SHP77 (cell line): ENCODE measurements around the gene FGF14.
A peak's percentile ranks its signal among the peaks of the same experiment; 100 is the strongest.

Experiments
- DNase-seq, 2 experiments: peaks; one replicate each; lab custom pipeline; 2025; lab: John Stamatoyannopoulos, UW

The FGF14 gene

DNA sequence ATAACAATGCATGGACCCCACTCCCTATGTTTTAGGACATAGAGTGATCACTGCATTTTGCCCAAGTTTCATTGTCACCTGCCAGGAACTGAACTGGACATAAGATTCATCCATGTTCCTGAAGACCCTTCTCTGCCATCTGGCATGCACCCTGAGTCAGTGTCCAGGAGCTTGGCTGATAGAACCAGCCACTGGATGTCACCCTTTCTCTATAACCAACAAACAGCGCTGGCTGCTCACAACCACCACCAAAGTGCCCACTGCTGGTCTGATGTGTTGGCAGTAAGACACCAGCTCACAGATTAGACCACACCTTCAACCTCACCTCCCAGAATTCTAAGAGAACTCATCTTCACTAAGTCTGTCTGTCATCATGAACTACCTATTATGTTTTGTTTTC is 616.0 kb downstream of the FGF14 start:
- peak; percentile 78 to 82 for DNase-seq

DNA sequence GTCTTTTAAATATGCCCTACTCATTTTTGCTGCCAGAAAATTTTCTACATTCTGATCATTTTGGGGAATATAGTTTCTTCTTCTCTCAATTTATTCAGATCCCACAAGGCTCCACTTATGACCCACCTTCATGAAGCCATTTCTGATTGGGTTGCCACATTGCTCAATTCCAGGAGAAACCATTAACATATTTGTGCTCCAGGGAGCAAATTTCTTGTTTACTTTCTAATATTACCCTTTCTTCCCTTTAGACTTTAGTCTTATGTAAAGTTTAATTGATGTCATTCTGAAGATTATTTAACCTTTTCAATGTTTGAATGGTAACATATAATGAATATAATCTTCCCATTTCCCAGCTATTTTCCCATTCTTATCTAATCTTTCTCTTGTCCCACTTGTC is 617.5 kb downstream of the FGF14 start:
- no peak for DNase-seq

DNA sequence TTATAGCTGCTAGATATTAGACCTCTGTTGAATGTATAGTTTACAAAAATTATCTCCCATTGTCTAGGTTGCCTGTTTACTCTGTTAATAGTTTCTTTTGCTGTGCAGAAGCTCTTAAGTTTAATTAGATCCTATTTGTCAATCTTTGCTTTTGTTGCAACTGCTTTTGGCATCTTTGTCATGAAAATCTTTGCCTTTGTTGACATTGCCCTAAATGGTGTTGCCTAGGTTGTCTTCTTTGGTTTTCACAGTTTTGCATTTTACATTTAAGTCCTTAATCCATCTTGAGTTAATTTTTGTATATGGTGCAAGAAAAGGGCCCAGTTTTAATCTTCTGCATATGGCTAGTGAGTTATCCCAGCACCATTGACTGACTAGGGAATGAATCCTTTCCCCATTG is 618.3 kb downstream of the FGF14 start:
- DNase-seq, result no peak

DNA sequence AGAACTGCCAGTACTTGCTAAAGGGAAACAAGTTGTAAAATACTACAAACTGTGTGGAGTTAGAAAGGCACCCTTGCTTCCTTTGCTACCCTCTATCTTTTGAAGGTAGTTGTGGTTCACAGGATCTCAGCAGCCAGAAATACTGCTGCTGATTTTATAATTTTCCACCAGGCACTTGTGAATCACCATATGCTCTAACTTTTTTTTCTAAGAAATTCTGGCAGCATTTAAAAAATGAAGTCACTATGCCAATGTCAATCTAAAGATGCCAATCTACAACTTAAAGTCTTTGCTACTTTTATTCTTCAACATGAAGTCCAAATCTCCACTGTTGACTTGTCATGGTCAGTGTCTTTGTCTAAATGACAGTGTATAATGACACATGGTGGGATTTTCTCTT is 621.6 kb downstream of the FGF14 start:
- DNase-seq, result no peak

DNA sequence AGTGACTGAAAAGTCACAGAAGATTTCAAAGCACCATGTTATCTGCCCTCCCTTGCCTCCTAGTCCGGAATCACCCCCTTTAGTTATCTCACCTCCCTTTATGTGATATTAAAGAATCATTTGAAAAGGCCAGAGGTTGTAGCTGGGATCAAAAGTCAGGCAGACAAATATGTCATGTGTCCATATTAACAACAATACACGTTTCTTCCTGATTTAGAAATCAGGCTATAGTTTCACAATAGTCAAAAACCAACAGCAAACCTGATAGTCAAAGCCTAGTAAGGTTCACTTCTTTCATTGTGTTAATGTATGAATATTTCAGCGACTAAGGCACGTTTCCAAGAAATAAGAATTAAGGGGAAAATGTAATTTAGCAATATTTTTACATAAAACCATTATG is 622.7 kb downstream of the FGF14 start:
- no peak for DNase-seq

DNA sequence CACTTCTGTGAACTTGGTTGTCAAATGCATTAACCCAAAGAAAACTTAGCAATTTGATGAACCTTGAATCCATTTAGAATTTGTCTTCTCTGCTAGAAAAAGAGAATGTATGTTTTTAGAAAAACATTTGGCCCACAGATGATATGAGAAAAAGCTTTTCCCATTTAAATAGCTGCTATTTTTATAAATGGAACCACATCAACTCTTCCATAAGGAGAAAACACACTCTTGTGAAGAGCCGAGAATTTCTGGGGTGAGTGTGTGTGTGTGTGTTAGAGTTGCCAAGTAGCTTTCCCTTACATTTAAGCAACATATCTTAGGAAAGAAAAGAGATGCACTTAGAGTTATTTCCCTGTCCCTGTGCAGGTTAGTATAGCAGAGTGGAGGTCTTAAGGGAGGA is 626.6 kb downstream of the FGF14 start:
- no peak for DNase-seq

DNA sequence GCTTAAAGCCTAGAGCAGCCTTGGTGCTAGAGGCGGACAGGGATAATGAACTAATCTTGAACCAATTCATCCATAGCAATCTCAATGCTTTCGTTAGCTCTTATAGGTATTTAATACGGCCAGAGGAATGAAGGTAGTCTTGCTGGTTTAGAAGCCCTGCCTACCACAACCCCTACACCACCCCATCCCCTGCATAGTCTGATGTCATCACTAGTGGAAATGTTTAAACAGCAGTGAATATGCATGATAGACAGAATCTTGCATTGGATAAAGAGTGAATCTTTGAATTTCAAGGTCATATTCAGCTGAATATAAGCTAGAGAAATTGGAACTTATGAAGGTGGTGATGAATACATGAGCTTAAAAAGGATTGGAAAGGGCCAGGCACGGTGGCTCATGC is 627.5 kb downstream of the FGF14 start:
- DNase-seq, result no peak

DNA sequence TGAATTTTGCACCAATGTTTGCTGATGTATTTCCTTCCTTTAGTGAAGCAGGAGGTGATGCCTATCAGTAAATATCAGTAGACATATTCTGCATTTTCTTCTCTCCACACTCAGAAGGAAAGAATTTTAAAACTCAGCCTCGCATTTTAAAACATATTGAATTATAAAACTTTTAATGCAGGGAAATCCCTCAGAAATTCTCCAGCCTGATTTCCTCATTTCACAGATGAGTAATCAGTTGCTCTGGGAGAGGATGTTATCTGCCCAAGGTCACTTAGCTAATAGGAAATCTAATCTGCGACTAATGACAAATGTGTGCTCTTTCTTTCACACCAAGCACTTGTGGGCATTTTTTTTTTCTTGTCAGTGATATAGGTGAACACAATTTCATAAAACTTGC is 628.8 kb downstream of the FGF14 start:
- no peak for DNase-seq

DNA sequence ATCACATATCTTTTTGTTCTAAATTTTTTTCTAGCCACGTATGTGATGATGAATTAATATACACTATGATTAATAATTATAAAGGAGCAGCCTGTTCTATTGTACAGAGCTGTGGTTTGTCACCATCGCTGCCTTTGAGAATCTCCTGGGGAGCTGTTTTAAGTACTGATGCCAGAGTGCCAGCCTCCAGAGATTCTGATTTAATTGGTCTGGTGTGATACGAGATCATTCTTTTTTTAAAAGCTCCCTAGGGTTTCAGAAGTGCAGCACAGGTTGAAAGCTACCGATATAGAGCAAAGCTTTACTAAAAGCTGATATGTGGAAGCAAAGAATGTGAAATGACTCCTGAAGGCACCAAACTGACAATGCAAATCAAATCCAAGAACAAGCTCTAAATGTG is 634.7 kb downstream of the FGF14 start:
- DNase-seq, result no peak

DNA sequence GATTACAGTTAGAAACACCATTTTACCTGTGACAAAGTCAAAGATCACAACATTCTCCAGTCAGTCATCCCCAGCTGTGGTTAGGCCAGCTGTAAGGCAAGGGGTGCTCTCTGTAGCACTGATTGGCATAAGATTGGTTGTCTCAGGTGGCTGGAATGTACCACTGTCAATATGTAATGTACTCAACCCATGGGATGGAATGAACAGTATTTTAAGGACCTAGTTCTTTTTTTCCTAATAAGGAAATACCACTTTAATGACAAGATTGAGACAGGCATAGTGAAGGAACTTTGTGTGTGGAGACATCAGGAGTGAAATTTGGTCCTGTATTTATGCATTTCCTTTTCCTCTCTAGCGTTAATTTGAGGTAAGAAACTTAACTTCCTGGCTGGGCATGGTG is 638.7 kb downstream of the FGF14 start:
- no peak for DNase-seq

DNA sequence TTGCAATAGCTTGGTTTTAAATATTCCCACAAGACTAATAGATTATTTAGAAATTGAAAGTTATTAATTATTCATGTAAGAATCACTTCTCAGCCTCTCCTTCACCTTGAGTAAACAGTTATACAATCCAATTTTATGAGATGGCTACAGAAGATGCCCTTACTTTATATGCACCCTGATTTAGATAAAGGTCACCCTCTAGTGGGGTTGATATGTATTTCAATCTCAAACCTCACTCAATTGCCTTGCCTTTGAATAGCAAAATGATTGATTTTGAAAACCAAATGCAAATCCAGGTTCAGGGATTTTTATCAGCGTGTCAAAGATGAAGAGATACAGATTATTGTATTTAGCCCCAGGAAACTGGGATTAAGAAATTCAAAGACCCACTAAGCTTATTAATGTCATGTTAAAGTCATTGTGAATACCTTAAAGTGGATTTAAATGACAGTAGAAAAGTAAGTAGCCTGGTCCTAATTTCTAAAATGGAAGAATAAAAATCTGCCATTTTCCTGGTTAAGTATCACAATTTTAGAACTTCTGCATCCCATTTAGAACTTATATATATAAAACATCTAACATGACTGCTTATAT is 644.3 kb downstream of the FGF14 start:
- DNase-seq, result peak; percentile 57 to 68

DNA sequence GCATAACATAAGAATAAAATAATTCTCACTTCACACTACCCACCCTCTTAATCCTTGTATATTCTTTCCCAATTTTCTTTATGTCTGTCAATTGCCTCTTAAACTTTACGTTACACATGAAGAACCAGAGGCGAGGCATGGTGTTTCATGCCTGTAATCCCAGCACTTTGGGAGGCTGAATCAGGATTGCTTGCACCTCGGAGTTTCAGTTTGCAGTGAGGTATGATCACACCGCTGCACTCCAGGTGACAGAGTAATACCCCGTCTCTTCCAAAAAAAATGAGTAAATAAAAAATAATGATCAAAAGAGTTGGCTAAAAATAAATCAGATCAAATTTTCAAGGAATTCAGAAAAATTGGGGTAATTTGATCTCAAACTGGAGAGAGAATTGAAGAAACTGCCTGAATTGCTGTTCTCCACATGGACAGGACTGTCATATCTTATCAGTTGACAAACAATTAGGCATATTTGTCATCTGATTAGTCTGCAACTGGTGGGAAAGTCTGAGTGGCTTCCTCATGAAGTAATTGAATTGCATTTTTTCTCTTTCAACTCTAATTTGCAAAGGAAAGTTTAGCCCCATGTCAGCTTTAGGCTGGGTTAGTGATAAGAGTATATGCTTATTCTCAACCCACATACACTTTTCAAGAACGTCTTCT is 646.5 kb downstream of the FGF14 start:
- DNase-seq, result no peak

DNA sequence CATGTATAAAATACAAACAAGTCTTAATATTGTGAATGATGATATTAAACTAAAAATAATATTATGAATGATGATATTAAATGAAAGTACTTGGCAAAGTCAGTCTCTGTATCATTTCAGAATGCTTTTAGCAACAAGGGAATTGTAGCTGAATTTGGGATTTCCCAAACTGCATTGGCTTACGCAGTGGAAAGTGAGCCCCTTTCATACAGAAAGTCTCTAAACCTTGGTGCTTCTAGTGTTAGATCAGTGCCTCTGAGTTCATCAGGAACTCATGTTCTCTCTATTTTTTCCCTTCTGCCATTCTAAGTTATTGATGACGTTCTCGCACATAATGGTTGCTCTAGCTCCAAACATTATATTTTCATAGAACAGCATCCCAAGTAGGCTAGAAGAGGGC is 649.4 kb downstream of the FGF14 start:
- no peak for DNase-seq

DNA sequence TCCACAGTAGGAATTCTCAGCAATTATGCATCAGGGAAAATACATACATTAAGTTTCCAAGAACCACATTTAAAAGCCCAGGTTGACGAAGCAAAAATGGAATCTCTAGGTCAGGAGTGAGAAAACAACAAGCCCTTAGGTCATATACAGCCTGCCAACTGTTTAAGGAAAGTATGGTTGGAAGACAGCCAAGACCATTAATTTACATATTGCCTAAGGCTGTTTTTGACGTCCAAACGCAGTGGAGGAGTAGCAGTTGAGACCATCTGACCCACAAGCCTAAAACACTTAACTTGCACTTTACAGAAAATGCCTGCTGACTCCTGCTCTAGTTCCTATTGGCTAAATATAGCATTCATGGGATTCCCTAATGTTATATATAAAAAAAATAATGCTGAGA is 650.4 kb downstream of the FGF14 start:
- DNase-seq, result peak; percentile 50 to 71

DNA sequence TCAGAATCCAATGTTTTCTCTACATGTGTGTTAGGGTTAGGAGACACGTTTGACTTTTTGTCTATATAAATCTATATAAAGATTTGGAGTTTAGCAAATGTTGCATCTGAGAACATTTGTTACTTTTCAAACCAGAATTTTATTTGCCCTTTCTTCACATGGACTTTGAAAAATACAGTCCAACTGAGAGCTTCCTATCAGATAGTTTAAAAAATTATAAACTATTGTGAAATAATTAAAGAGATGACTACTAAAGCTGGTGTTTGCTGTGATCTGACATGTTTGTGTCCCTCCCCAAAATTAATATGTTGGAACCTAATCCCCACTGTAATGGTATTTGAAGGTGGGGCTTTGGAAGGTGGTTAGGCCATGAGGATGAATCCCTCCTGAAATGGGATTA is 652.3 kb downstream of the FGF14 start:
- no peak for DNase-seq

DNA sequence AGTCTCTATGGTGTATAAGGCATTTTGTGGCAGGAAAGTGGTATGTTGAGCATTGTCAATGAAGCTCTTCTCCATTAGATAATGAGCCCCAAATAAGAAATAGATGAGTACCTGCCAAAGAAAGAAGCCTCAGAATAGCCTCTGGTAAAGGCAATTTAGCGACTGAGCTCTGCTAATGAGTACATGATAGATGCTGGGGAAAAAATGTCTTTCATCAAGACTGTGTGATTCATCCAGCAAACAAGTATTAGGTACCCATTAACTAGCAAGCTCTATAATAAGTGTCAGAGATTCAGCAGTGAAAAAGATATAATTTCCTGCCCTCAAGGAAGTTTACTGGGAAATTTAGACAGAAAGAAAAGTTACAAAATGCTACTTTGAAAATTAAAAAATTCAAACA is 654.8 kb downstream of the FGF14 start:
- DNase-seq, result no peak

DNA sequence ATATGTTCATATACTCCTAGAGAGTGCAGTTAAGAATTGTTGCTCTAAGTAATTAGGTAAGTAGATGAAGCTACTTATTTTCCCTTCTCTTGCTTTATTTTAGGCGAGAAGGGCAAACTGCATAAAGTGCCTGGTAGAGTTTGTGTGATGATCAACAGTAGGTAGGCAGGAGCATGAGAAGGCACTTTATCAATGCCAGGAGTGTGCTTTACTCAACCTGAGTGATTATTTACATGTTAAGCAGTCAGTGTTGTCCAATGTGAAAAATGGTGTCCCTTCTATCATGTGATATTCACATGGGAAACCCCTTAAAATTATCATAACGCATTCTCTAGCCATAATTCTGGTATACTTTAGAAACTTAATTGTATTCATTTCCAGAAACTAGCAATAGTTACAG is 655.3 kb downstream of the FGF14 start:
- DNase-seq, result no peak

DNA sequence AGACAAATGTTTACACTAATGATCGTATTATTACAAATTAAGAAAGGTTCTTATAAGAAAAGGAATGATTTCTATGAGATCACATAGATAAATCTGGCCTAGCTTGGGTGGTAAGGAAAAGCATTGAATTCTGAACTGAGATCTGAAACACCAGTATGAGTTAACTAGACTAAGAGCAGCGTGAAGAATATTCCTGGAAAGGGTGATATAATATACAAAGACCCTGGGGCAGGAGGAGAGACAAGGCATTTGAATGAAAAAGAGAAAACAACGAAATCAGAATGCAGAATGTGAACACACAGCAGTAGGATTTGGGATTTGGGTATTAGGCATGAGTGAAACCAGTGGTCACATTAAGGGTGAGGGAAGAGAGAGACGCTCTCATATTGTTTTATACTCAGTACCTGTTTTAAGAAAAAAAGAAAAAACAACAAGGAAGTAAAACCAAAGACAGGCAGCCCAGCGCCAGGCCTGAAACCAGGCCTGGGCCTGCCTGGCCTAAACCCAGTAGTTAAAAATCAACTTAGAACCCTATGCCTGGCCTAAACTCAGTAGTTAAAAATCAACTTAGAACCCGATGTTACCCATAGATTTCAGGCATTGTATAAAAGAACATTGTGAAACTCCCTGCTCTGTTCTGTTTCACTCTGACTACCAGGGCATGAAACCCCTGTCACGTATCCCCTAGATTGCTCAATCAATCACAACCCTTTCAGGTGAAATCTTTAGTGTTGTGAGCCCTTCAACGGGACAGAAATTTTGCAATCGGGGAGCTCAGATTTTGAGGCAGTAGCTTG is 662.3 kb downstream of the FGF14 start:
- DNase-seq, result no peak

DNA sequence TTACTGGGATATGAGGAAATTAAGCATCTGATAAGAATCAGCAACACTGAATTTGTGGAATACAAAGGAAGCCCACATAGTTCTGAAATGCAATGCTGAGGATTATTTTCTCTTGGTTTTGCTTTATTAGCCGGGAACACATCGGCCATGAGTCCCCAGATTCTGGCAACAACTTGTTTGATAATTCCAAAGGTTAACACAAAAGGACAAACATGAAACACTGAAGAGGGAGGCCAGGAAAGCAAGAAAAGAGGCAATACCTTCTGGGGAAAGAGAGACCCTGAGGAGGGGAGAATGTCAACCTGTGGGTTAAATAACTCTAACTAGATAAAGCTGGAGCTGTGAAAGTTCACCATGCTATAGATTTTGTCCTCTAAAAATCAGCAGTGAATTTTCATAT is 663.5 kb downstream of the FGF14 start:
- no peak for DNase-seq

DNA sequence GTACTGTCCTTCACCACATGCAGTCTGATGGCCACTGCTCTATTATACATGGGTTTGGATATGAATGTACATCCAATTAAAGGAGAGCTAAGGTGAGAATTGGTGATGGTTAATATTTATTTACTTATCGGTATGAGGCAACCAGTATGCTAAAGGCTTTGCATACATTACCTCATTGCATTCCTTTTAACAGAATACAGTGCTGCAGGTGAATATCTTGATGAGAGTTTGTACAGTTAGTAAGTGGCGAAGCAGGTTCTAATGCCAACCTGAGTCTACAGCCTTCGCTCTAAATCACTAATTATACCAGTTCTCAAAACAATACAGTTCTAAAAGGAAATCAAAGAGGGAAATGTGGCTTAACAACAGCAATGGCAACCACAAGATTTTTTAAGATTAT is 665.3 kb downstream of the FGF14 start:
- peak in 1 of 2 experiments; percentile 21 for DNase-seq

DNA sequence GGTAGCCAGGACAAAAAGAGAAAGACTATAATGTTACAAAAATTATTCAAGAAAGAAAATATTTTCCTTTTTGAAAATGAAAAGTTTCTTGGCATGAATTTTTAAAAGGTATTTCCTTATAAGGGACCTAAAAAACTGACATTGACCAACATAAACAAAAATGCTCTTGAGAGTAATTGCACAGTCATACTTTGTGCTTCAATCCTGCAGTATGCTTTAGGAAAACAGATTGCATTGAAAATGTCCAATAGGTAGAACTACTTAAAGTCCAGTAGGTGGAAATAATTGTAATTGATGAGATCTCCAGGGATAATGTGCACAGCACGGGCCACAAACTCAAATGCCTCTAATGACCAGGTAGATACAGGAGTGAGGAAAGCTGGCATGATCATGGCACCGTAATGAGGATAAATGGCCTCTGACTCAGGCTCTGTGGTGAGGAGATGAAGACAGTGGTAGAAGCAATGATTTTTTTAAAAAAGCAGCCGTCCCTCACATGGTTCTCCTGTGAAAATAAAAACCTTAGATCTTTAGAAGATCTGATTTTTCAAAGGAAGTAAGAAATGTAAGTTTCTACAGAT is 671.3 kb downstream of the FGF14 start:
- no peak for DNase-seq

DNA sequence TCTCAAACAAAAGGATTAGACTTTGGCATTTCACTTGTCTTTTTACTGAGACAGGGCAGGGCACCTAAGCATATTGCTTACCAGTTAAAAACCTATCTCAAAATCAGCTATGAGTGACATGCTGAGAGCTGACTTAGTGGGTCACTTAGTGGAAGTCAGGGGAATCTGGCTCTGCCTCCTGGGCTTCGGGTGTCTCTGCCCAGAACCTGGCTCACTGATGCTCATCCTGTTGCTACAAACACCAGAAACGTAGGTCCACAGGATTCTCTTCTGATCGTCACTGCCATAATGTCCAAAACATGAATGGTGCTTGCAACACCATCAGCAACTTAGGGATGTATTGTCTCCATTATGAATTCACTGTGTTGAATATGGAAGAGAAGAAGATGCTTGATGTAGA is 673.2 kb downstream of the FGF14 start:
- DNase-seq, result no peak

DNA sequence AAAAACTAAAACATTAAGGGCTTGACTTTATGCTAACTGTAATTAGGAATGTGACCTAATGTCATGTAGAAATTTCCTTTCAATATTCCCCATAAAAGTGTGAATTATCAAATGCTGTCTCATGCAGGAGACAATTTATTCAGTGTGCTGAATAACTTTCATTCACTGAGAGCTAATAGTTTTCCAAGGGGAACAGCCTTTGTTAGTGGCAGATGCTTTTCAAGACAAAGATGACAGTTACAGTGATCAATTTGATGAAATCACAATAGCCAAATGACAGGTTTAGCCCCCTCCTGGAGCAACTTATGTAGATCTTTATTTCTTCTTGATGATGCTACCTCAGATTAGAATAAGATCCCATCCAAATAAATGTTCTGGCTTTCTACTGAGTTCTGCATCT is 673.8 kb downstream of the FGF14 start:
- no peak for DNase-seq
